Karpas-422 (cell line): Measurements from ENCODE around the gene RASSF9. TPM values are rescaled to one million over a fixed set of nuclear protein-coding genes. Genes with fewer than 3 reads are reported as not detected.

Experiments used
- DNase-seq: peaks from one replicate; pipeline ENCODE4 v3.0.0-alpha.2; 2015
- H2AFZ ChIP-seq: fragments of 200-600 bp; sonication (generic); 2 replicates; pipeline ENCODE4 v1.6.1; 2014; ENCODE audit warnings: antibody characterized with exemption, low read length, mixed read lengths
- H3K27ac ChIP-seq: fragments of 200-600 bp; sonication (generic); 2 replicates; pipeline ENCODE4 v1.5.1; 2014; ENCODE audit warnings: mild to moderate bottlenecking, low read length, moderate library complexity
- H3K27me3 ChIP-seq: fragments of 200-600 bp; sonication (generic); 2 replicates; pipeline ENCODE4 v1.6.1; 2014; ENCODE audit warnings: low read length, mixed read lengths
- H3K36me3 ChIP-seq: fragments of 200-600 bp; sonication (generic); 2 replicates; pipeline ENCODE4 v1.6.1; 2014; ENCODE audit warnings: low read length, mixed read lengths; ENCODE audit not compliant: insufficient read depth
- H3K4me1 ChIP-seq: fragments of 200-600 bp; sonication (generic); 2 replicates; pipeline ENCODE4 v1.6.1; 2014; ENCODE audit warnings: mild to moderate bottlenecking, low read length, mixed read lengths
- H3K4me2 ChIP-seq: fragments of 200-600 bp; sonication (generic); 2 replicates; pipeline ENCODE4 v1.6.1; 2014; ENCODE audit warnings: low read length, low read depth, mild to moderate bottlenecking; ENCODE audit not compliant: poor library complexity, severe bottlenecking
- H3K4me3 ChIP-seq: fragments of 200-600 bp; sonication (generic); 2 replicates; pipeline ENCODE4 v1.5.1; 2014; ENCODE audit warnings: mild to moderate bottlenecking, antibody characterized with exemption, low read length, mixed read lengths
- H3K79me2 ChIP-seq: fragments of 200-600 bp; sonication (generic); 2 replicates; pipeline ENCODE4 v1.6.1; 2014; ENCODE audit warnings: mild to moderate bottlenecking, low read length, mixed read lengths
- H3K9ac ChIP-seq: fragments of 200-600 bp; sonication (generic); 2 replicates; pipeline ENCODE4 v1.6.0; 2014; ENCODE audit warnings: low read length
- H3K9me2 ChIP-seq: fragments of 200-600 bp; sonication (generic), shearing (Covaris generic); replicated peaks from 2 replicates; pipeline ENCODE4 v1.6.0; 2014; ENCODE audit warnings: mild to moderate bottlenecking, low read length, moderate library complexity; ENCODE audit not compliant: insufficient read depth
- H3K9me3 ChIP-seq: fragments of 300-700, 200-600 bp; sonication (generic); 2 replicates; pipeline ENCODE4 v1.6.1; 2014; ENCODE audit warnings: low read length, mixed read lengths
- H4K20me1 ChIP-seq: fragments of 200-600 bp; sonication (generic); 2 replicates; pipeline ENCODE4 v1.6.1; 2014; ENCODE audit warnings: mild to moderate bottlenecking, antibody characterized with exemption, low read length, low read depth; ENCODE audit not compliant: insufficient read depth
- total RNA-seq: library from RNA; depleted of rRNA; stranded (reverse); fragments of >200 nt; shearing (Covaris generic); gene quantifications from 2 replicates; pipeline ENCODE4 v1.2.3, GENCODE V29; 2014; ENCODE audit warnings: low replicate concordance

RASSF9 gene
- total RNA-seq, 1 experiment from 2014 or later, result not detected

GRCh38 chr12:85784096-85784720, 52.0 kb downstream of the RASSF9 start:
- no peak overlapping the region for H3K27ac ChIP-seq
- DNase-seq, result no peak
- no peaks in the 10 kb centered on the region for H3K79me2 ChIP-seq
- H2AFZ ChIP-seq, result no peak overlapping the region
- H3K36me3 ChIP-seq, result no peaks in the 10 kb centered on the region
- H3K9me2 ChIP-seq, result no peaks in the 10 kb centered on the region; the same call in 1 of the 2 replicates
- H3K9ac ChIP-seq, result no peak overlapping the region
- no peaks in the 10 kb centered on the region for H3K27me3 ChIP-seq
- H3K4me2 ChIP-seq, result no peak overlapping the region
- no peaks in the 10 kb centered on the region for H4K20me1 ChIP-seq
- no peak overlapping the region for H3K4me3 ChIP-seq
- no peaks in the 10 kb centered on the region for H3K4me1 ChIP-seq
- H3K9me3 ChIP-seq, result peaks cover 7% of the 10 kb centered on the region; the same call in 1 of the 2 replicates

- H4K20me1 ChIP-seq, result no peaks in the 10 kb centered on the region
- no peaks in the 10 kb centered on the region for H3K27me3 ChIP-seq
- no peaks in the 10 kb centered on the region for H3K79me2 ChIP-seq
- no peaks in the 10 kb centered on the region; the same call in 1 of the 2 replicates for H3K9me2 ChIP-seq
- H3K4me2 ChIP-seq, result no peak overlapping the region
- H3K4me1 ChIP-seq, result no peaks in the 10 kb centered on the region
- H3K36me3 ChIP-seq, result no peaks in the 10 kb centered on the region
- no peak overlapping the region for H3K4me3 ChIP-seq
- no peak overlapping the region for H3K27ac ChIP-seq
- H2AFZ ChIP-seq, result no peak overlapping the region
- no peak for DNase-seq
- H3K9me3 ChIP-seq, result peaks cover 7% of the 10 kb centered on the region; the same call in 1 of the 2 replicates
- no peak overlapping the region for H3K9ac ChIP-seq
These were observed 53.5 kb downstream of the RASSF9 start for GRCh38 chr12:85782711-85783110.

- Histone ChIP-seq H2AFZ (no peak overlapping the region), H4K20me1 (no peaks in the 10 kb centered on the region)
These were observed 54.4 kb downstream of the RASSF9 start for GRCh38 chr12:85781766-85782165.

GRCh38 chr12:85779768-85780167, 56.4 kb downstream of the RASSF9 start:
- no peak overlapping the region for H3K27ac ChIP-seq
- no peaks in the 10 kb centered on the region for H3K36me3 ChIP-seq
- no peaks in the 10 kb centered on the region for H3K4me1 ChIP-seq
- H3K9ac ChIP-seq, result no peak overlapping the region
- H3K9me3 ChIP-seq, result peaks cover 13% of the 10 kb centered on the region; the same call in 1 of the 2 replicates
- no peak overlapping the region for H3K4me2 ChIP-seq
- DNase-seq, result no peak
- no peaks in the 10 kb centered on the region for H3K27me3 ChIP-seq
- no peak overlapping the region for H2AFZ ChIP-seq
- no peaks in the 10 kb centered on the region; the same call in 1 of the 2 replicates for H3K9me2 ChIP-seq
- no peak overlapping the region for H3K4me3 ChIP-seq
- no peaks in the 10 kb centered on the region for H4K20me1 ChIP-seq
- no peaks in the 10 kb centered on the region for H3K79me2 ChIP-seq

More at GRCh38 chr12:85781766-85782165, 54.4 kb downstream of the RASSF9 start:
- no peaks in the 10 kb centered on the region for H3K27me3 ChIP-seq
- H3K36me3 ChIP-seq, result no peaks in the 10 kb centered on the region
- H3K79me2 ChIP-seq, result no peaks in the 10 kb centered on the region
- DNase-seq, result no peak
- no peaks in the 10 kb centered on the region; the same call in 1 of the 2 replicates for H3K9me2 ChIP-seq
- H3K9ac ChIP-seq, result no peak overlapping the region
- no peak overlapping the region for H3K4me3 ChIP-seq
- H3K27ac ChIP-seq, result no peak overlapping the region
- peaks cover 7% of the 10 kb centered on the region; the same call in 1 of the 2 replicates for H3K9me3 ChIP-seq
- H3K4me1 ChIP-seq, result no peaks in the 10 kb centered on the region
- no peak overlapping the region for H3K4me2 ChIP-seq

GRCh38 chr12:85775091-85775490, 61.1 kb downstream of the RASSF9 start:
- H2AFZ ChIP-seq, result no peak overlapping the region
- DNase-seq, result no peak
- H3K27ac ChIP-seq, result no peak overlapping the region
- no peaks in the 10 kb centered on the region for H3K4me1 ChIP-seq
- no peak overlapping the region for H3K9ac ChIP-seq
- H3K9me2 ChIP-seq, result no peaks in the 10 kb centered on the region
- H3K36me3 ChIP-seq, result no peaks in the 10 kb centered on the region
- H3K4me3 ChIP-seq, result no peak overlapping the region
- no peaks in the 10 kb centered on the region for H4K20me1 ChIP-seq
- H3K27me3 ChIP-seq, result no peaks in the 10 kb centered on the region
- H3K9me3 ChIP-seq, result peaks cover 13% of the 10 kb centered on the region; the same call in 1 of the 2 replicates
- H3K4me2 ChIP-seq, result no peak overlapping the region
- no peaks in the 10 kb centered on the region for H3K79me2 ChIP-seq

- Histone ChIP-seq H4K20me1 (no peaks in the 10 kb centered on the region), H3K9me2 (no peaks in the 10 kb centered on the region), H3K9me3 (peaks cover 12% of the 10 kb centered on the region; the same call in 1 of the 2 replicates), H3K4me3 (no peak overlapping the region), H3K27me3 (no peaks in the 10 kb centered on the region), H2AFZ (no peak overlapping the region), H3K27ac (no peak overlapping the region), H3K9ac (no peak overlapping the region), H3K36me3 (no peaks in the 10 kb centered on the region), H3K4me2 (no peak overlapping the region), H3K4me1 (no peaks in the 10 kb centered on the region), H3K79me2 (no peaks in the 10 kb centered on the region)
- DNase-seq, result no peak
These were observed 70.7 kb downstream of the RASSF9 start for GRCh38 chr12:85765453-85765869.

GRCh38 chr12:85759623-85760022, 76.6 kb downstream of the RASSF9 start:
- Histone ChIP-seq H3K4me3 (no peak overlapping the region), H3K9me2 (no peaks in the 10 kb centered on the region), H3K27ac (no peak overlapping the region), H3K4me1 (no peaks in the 10 kb centered on the region), H4K20me1 (no peaks in the 10 kb centered on the region), H3K9me3 (peaks cover 8% of the 10 kb centered on the region), H3K27me3 (no peaks in the 10 kb centered on the region), H3K9ac (no peak overlapping the region), H3K79me2 (no peaks in the 10 kb centered on the region), H3K4me2 (no peak overlapping the region), H3K36me3 (no peaks in the 10 kb centered on the region), H2AFZ (no peak overlapping the region)
- no peak for DNase-seq

GRCh38 chr12:85759091-85759490, 77.1 kb downstream of the RASSF9 start:
- H3K27ac ChIP-seq, result no peak overlapping the region
- H3K79me2 ChIP-seq, result no peaks in the 10 kb centered on the region
- peaks cover 3% of the 10 kb centered on the region for H3K9me3 ChIP-seq
- H3K9me2 ChIP-seq, result no peaks in the 10 kb centered on the region
- H3K4me2 ChIP-seq, result no peak overlapping the region
- H3K4me1 ChIP-seq, result no peaks in the 10 kb centered on the region
- H3K9ac ChIP-seq, result no peak overlapping the region
- DNase-seq, result no peak
- H4K20me1 ChIP-seq, result no peaks in the 10 kb centered on the region
- H3K27me3 ChIP-seq, result no peaks in the 10 kb centered on the region
- H3K36me3 ChIP-seq, result no peaks in the 10 kb centered on the region
- no peak overlapping the region for H3K4me3 ChIP-seq
- H2AFZ ChIP-seq, result no peak overlapping the region
